ENCODE measurements around the gene CCDC194. TPM values are rescaled to one million over a fixed set of nuclear protein-coding genes. Genes with fewer than 3 reads are reported as not detected.

The CCDC194 gene
- total RNA-seq, 1 donor from 2014 or later = not detected

GRCh38 chr19:17414097-17414496 lies 20.1 kb upstream of the CCDC194 start:
- Histone ChIP-seq H3K4me1 (peaks cover 0 to 2% of the 10 kb centered on the region in 2 donors), H3K27me3 (no peaks in the 10 kb centered on the region), H3K4me3 (no peak overlapping the region), H3K9me3 (no peaks in the 10 kb centered on the region), H3K36me3 (no peaks in the 10 kb centered on the region), H3K27ac (no peak overlapping the region)
- intact Hi-C loops (cut with DNase I) = no loop called here
- DNase-seq (ENCODE audit: low spot score in 2 of 2) = no peak
- no peak for TF ChIP-seq CTCF (IDR thresholded peaks at IDR 0.05)

- Histone ChIP-seq H3K27ac (no peak overlapping the region), H3K4me1 (peaks cover under 1% of the 10 kb centered on the region in 2 donors), H3K36me3 (no peaks in the 10 kb centered on the region), H3K9me3 (no peaks in the 10 kb centered on the region), H3K27me3 (no peaks in the 10 kb centered on the region), H3K4me3 (no peak overlapping the region)
- no peak for TF ChIP-seq CTCF (IDR thresholded peaks at IDR 0.05)
- no peak for DNase-seq (ENCODE audit: low spot score in 2 of 2)
- intact Hi-C loops (cut with DNase I) = no loop called here
These were observed 17.8 kb upstream of the CCDC194 start for GRCh38 chr19:17411801-17412200.

- no peaks in the 10 kb centered on the region for H3K9me3 ChIP-seq
- intact Hi-C loops (cut with DNase I) = no loop called here
- peaks cover 10 to 11% of the 10 kb centered on the region in 2 donors for H3K4me1 ChIP-seq
- H3K4me3 ChIP-seq = no peak overlapping the region
- no peak for TF ChIP-seq CTCF (IDR thresholded peaks at IDR 0.05)
- H3K27me3 ChIP-seq = no peaks in the 10 kb centered on the region
- H3K27ac ChIP-seq = no peak overlapping the region
- no peak for DNase-seq (ENCODE audit: low spot score in 2 of 2)
- H3K36me3 ChIP-seq = no peaks in the 10 kb centered on the region
These were observed 16.0 kb upstream of the CCDC194 start for GRCh38 chr19:17409990-17410389.

- no peaks in the 10 kb centered on the region for H3K9me3 ChIP-seq
- peaks cover 10 to 11% of the 10 kb centered on the region in 2 donors for H3K4me1 ChIP-seq
- no peaks in the 10 kb centered on the region for H3K36me3 ChIP-seq
- H3K27ac ChIP-seq = peak overlapping the region; percentile 70 to 77
- H3K27me3 ChIP-seq = no peaks in the 10 kb centered on the region
- H3K4me3 ChIP-seq = peak overlapping the region; percentile 51 to 67
- DNase-seq (ENCODE audit: low spot score in 2 of 2) = no peak
- no peak for TF ChIP-seq CTCF (IDR thresholded peaks at IDR 0.05)
- intact Hi-C loops (cut with DNase I) = no loop called here
These were observed 12.8 kb upstream of the CCDC194 start for GRCh38 chr19:17406887-17407196.

GRCh38 chr19:17406046-17406886 lies 12.3 kb upstream of the CCDC194 start:
- Histone ChIP-seq H3K9me3 (no peaks in the 10 kb centered on the region), H3K4me1 (peaks cover 10 to 11% of the 10 kb centered on the region in 2 donors), H3K27ac (peak overlapping the region; percentile 70 to 77), H3K27me3 (no peaks in the 10 kb centered on the region), H3K36me3 (peaks cover 0 to 4% of the 10 kb centered on the region in 2 donors), H3K4me3 (peak overlapping the region; percentile 51 to 67)
- intact Hi-C loops (cut with DNase I) = no loop called here
- no peak for DNase-seq (ENCODE audit: low spot score in 2 of 2)
- TF ChIP-seq CTCF (IDR thresholded peaks at IDR 0.05) = no peak
